Transverse colon (tissue), 4 donors: ENCODE data around the gene ATXN2.

ENCODE experiments used
- EP300 ChIP-seq: sonication (generic); formaldehyde crosslinking; IDR thresholded peaks from one replicate; pipeline ENCODE4 v1.6.1; 2017; ENCODE audit warnings: antibody characterized with exemption, low read depth
- POLR2A ChIP-seq: fragments of 450-650 bp; IDR thresholded peaks from one replicate; pipeline ENCODE4 v1.6.1; 2016; ENCODE audit warnings: antibody characterized with exemption, mild to moderate bottlenecking, moderate library complexity
- POLR2AphosphoS5 ChIP-seq, 3 donors: sonication (generic); formaldehyde crosslinking; IDR thresholded peaks; one replicate each; pipeline ENCODE4 v1.6.1; 2016; ENCODE audit warnings: antibody characterized with exemption in 3 of 3
- TF ChIP-seq, protein P1 (sequence below), 5 experiments: fragments of 200-600 bp in 3 of 5; fragments of 450-650 bp in 2 of 5; sonication (generic) in 3 of 5; IDR thresholded peaks; 1 replicate in 2 of 5; 2 replicates in 3 of 5; pipeline ENCODE4 v1.5.1; 2016 to 2017; ENCODE audit warnings: antibody characterized with exemption in 5 of 5, inconsistent platforms in 3 of 5, mild to moderate bottlenecking in 2 of 5, moderate library complexity in 1 of 5

DNA sequence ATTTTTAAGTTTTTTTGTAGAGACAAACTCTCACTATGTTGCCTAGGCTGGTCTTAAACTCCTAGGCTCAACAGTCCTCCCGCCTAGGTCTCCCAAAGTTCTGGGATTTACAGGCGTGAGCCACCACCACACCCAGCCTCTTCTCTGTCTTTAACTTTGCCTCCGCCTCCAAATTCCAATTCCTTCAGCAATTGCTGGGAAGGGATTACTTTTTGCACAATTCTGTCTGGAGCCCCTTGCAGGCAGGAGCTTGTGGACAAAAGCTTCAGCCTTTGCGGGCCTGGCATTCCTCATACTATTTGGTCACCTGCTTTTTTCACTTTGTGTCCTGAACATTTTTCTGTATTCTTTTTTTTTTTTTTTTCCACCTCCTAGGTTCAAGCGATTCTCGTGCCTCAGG, 167.3 kb downstream of the ATXN2 start:
- TF ChIP-seq POLR2AphosphoS5 (IDR thresholded peaks at IDR 0.05) (no peak), POLR2A (no peak), EP300 (no peak)
- TF ChIP-seq, protein P1, sequence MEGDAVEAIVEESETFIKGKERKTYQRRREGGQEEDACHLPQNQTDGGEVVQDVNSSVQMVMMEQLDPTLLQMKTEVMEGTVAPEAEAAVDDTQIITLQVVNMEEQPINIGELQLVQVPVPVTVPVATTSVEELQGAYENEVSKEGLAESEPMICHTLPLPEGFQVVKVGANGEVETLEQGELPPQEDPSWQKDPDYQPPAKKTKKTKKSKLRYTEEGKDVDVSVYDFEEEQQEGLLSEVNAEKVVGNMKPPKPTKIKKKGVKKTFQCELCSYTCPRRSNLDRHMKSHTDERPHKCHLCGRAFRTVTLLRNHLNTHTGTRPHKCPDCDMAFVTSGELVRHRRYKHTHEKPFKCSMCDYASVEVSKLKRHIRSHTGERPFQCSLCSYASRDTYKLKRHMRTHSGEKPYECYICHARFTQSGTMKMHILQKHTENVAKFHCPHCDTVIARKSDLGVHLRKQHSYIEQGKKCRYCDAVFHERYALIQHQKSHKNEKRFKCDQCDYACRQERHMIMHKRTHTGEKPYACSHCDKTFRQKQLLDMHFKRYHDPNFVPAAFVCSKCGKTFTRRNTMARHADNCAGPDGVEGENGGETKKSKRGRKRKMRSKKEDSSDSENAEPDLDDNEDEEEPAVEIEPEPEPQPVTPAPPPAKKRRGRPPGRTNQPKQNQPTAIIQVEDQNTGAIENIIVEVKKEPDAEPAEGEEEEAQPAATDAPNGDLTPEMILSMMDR (IDR thresholded peaks at IDR 0.05), result no peak
